Activated CD8-positive, alpha-beta T cell treated with anti-CD3 and anti-CD28 coated beads for 36 hours (primary cell): Measurements from ENCODE around the gene ZBTB37. TPM values are rescaled to one million over a fixed set of nuclear protein-coding genes. Genes with fewer than 3 reads are reported as not detected.

Experiments used
- ATAC-seq: fragments of 200-7000 bp; cut with Tn5 transposase; one replicate; pipeline ENCODE4 v1.10.0; 2021; ENCODE audit warnings: mild to moderate bottlenecking, moderate library complexity
- CTCF ChIA-PET: fragments of 350-600 bp; sonication (Branson Sonifier 250); formaldehyde crosslinking; loops from one replicate; lab custom pipeline; 2021; ENCODE audit warnings: antibody characterized with exemption; lab: Charles Lee
- POLR2A ChIA-PET: fragments of 350-600 bp; sonication (Branson Sonifier 250); formaldehyde crosslinking; loops from one replicate; lab custom pipeline; 2021; ENCODE audit warnings: antibody characterized with exemption; lab: Charles Lee
- DNase-seq: peaks from one replicate; pipeline ENCODE4 v3.0.0-alpha.2; 2020
- H3K27ac Mint-ChIP-seq: one replicate; pipeline ENCODE4 v1.8.0; 2021; ENCODE audit warnings: mild to moderate bottlenecking, mixed read lengths
- H3K27me3 Mint-ChIP-seq: one replicate; pipeline ENCODE4 v1.8.0; 2021; ENCODE audit warnings: mixed read lengths
- H3K36me3 Mint-ChIP-seq: one replicate; pipeline ENCODE4 v1.8.0; 2021; ENCODE audit warnings: low read depth, mixed read lengths
- H3K4me1 Mint-ChIP-seq: one replicate; pipeline ENCODE4 v1.8.0; 2021; ENCODE audit warnings: low read depth, mixed read lengths
- H3K4me3 Mint-ChIP-seq: one replicate; pipeline ENCODE4 v1.8.0; 2021; ENCODE audit warnings: mild to moderate bottlenecking, moderate library complexity, mixed read lengths
- H3K9me3 Mint-ChIP-seq: one replicate; pipeline ENCODE4 v1.8.0; 2021; ENCODE audit warnings: mixed read lengths
- intact Hi-C: fragments of 100-400 bp; cut with micrococcal nuclease; formaldehyde crosslinking; loops from one replicate; pipeline ENCODE4 v1.10.0; 2022
- total RNA-seq, 2 experiments: library from RNA; stranded (reverse); gene quantifications; one replicate each; pipeline ENCODE4 v1.2.3, GENCODE V29; 2021
- TF ChIP-seq, protein P1 (sequence below): fragments of 200-600 bp; IDR thresholded peaks from one replicate; pipeline ENCODE4 v1.8.0; 2022; ENCODE audit warnings: antibody characterized with exemption, mild to moderate bottlenecking

ZBTB37 gene
- total RNA-seq, 2 experiments from 2014 or later: 7.6 to 7.9 TPM

DNA sequence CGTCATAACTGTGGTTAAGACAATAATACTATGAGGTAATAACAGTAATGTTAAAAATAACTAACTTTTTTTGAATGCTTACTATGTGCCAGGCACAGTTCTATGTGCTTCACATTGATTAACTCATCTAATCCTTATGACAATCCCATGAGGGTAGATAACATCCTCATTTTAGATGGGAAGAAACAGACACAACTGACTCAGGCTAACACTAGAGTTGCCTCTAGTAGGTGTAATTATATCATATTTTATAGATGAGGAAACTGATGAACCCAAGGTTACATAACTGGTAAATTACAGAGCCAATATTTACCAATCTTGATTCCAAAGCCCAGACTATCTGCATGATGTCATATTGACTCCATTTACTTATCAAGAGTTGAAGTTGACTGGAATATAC is 25.4 kb downstream of the ZBTB37 start:
- Mint-ChIP-seq H3K4me3 (no peak overlapping the region), H3K9me3 (no peaks in the 10 kb centered on the region), H3K36me3 (peaks cover 9% of the 10 kb centered on the region), H3K27ac (no peak overlapping the region), H3K27me3 (no peaks in the 10 kb centered on the region), H3K4me1 (no peaks in the 10 kb centered on the region)
- ChIA-PET POLR2A (no interaction called here), CTCF (no interaction called here)
- TF ChIP-seq, protein P1, sequence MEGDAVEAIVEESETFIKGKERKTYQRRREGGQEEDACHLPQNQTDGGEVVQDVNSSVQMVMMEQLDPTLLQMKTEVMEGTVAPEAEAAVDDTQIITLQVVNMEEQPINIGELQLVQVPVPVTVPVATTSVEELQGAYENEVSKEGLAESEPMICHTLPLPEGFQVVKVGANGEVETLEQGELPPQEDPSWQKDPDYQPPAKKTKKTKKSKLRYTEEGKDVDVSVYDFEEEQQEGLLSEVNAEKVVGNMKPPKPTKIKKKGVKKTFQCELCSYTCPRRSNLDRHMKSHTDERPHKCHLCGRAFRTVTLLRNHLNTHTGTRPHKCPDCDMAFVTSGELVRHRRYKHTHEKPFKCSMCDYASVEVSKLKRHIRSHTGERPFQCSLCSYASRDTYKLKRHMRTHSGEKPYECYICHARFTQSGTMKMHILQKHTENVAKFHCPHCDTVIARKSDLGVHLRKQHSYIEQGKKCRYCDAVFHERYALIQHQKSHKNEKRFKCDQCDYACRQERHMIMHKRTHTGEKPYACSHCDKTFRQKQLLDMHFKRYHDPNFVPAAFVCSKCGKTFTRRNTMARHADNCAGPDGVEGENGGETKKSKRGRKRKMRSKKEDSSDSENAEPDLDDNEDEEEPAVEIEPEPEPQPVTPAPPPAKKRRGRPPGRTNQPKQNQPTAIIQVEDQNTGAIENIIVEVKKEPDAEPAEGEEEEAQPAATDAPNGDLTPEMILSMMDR: no peak
- intact Hi-C loops: no loop called here
- no peak for ATAC-seq
- DNase-seq: no peak

DNA sequence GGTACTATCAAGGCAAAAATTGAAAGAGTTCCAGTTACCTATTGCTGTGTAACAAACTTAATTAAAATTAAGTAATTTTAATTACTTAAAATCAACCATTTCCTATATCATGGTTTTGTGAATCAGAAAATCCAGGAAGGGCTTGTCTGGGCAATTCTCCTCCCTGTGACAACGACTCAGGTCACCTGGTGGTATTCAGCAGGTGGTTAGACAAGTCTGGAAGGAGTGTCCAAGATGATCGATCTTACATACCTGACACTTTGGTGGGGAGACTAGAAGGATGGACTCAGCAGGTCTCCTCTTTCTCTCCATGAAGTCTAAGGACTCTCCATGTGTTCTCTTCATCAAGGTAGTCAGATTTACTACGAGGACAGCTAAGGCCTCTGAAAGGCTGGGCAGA is 26.0 kb downstream of the ZBTB37 start:
- H3K4me1 Mint-ChIP-seq: no peaks in the 10 kb centered on the region
- CTCF ChIA-PET: no interaction called here
- no peak for DNase-seq
- intact Hi-C loops: no loop called here
- H3K9me3 Mint-ChIP-seq: no peaks in the 10 kb centered on the region
- POLR2A ChIA-PET: no interaction called here
- no peak for ATAC-seq
- no peak overlapping the region for H3K27ac Mint-ChIP-seq
- peaks cover 9% of the 10 kb centered on the region for H3K36me3 Mint-ChIP-seq
- TF ChIP-seq, protein P1: no peak
- H3K4me3 Mint-ChIP-seq: no peak overlapping the region
- H3K27me3 Mint-ChIP-seq: no peaks in the 10 kb centered on the region

DNA sequence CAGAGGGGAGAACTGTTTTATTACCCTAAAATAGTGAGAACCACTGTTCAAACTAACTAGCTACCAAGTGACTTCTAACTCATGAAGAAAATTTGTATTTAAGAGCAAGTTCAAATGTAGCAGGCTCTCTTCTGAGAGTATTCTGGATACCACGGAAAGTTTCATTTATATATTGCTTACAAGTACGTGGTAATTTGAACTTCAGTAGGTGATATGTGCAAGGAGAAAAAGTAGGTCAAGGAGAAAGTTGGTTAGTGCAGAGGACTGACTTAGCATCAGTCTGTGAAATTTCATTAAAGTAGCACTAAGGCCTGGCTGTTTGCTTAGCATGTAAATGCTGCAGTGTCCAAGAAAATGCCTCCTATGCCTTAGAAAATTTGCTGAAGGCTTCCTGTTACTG is 32.2 kb downstream of the ZBTB37 start:
- ChIA-PET POLR2A (no interaction called here), CTCF (no interaction called here)
- intact Hi-C loops: no loop called here
- Mint-ChIP-seq H3K27ac (no peak overlapping the region), H3K27me3 (no peaks in the 10 kb centered on the region), H3K9me3 (no peaks in the 10 kb centered on the region), H3K36me3 (peaks cover 4% of the 10 kb centered on the region), H3K4me3 (no peak overlapping the region), H3K4me1 (peaks cover 12% of the 10 kb centered on the region)
- TF ChIP-seq, protein P1: no peak
- DNase-seq (no peak), ATAC-seq (no peak)

DNA sequence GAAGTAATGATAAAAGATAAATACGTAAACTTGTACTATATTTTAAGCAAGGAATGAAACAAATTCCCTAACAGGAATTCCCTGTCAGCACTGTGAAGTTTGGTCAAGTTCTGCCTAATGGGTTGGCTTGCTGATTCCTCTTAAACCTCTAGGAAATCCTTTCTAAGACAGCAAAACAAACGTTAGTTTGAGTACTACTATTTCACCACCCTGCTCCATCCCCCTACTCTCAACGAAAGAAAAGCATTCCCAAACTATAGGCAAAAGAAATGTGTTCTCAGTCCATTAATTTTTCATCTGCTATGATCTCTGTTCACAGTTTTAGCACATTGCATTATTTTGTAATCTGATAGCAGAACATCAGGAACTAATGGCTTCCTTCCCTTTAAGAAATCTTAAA is 32.8 kb downstream of the ZBTB37 start:
- no peak for ATAC-seq
- POLR2A ChIA-PET: no interaction called here
- no peaks in the 10 kb centered on the region for H3K27me3 Mint-ChIP-seq
- no peaks in the 10 kb centered on the region for H3K9me3 Mint-ChIP-seq
- no peak overlapping the region for H3K27ac Mint-ChIP-seq
- intact Hi-C loops: no loop called here
- CTCF ChIA-PET: no interaction called here
- no peak for DNase-seq
- peaks cover 12% of the 10 kb centered on the region for H3K4me1 Mint-ChIP-seq
- TF ChIP-seq, protein P1: no peak
- no peak overlapping the region for H3K4me3 Mint-ChIP-seq
- H3K36me3 Mint-ChIP-seq: peaks cover 4% of the 10 kb centered on the region

DNA sequence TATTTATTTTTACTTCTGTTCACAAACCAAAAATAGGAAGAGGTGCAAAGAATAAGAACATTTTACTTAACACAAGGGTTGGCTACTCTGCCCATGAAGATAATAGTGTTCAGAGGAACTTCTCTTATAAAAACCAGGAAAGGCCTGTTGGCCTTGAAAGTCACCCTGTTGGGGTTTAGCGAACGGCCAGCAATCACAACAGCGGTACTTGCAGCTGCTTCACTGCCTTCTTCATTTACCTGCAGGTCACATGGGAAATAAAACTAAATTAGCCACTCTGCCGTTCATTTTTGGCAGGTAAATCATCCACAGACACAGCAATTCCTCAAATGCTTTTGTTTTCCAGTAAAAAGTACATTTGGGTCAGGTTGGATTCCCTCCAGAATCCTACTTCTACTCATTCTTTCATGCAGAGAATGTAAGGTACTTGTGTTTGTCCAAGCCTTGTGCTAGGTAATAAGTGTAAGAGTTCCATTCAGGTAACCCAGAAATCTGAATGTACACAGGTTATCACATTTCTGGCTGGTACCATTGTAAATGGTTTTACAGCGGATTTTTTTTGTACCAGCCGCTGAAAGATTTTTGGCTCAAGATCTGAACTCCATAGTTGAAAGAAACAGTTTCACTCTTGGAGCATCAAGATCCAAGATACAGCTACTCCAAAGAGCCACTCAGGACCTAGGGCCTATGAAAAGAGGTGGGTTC is 35.8 kb downstream of the ZBTB37 start:
- Mint-ChIP-seq H3K4me3 (no peak overlapping the region), H3K9me3 (no peaks in the 10 kb centered on the region), H3K4me1 (peaks cover 12% of the 10 kb centered on the region), H3K36me3 (peaks cover 4% of the 10 kb centered on the region), H3K27ac (no peak overlapping the region), H3K27me3 (no peaks in the 10 kb centered on the region)
- intact Hi-C loops: no loop called here
- DNase-seq: no peak
- TF ChIP-seq, protein P1: no peak
- ChIA-PET CTCF (no interaction called here), POLR2A (no interaction called here)
- no peak for ATAC-seq
